CD4-positive, alpha-beta T cell (primary cell): ENCODE results near the gene AHNAK2. TPM values are rescaled to one million over a fixed set of nuclear protein-coding genes. Genes with fewer than 3 reads are reported as not detected.
A peak's percentile ranks its signal among the peaks of the same experiment; 100 is the strongest.

Source experiments
- ATAC-seq: fragments of 200-7000 bp; cut with Tn5 transposase; one replicate; pipeline ENCODE4 v1.10.0; 2022; ENCODE audit warnings: mild to moderate bottlenecking; ENCODE audit not compliant: poor library complexity
- CTCF ChIA-PET: fragments of 350-600 bp; sonication (Branson Sonifier 250); formaldehyde crosslinking; loops from one replicate; lab custom pipeline; 2021; ENCODE audit warnings: antibody characterized with exemption, inconsistent platforms; lab: Charles Lee
- POLR2A ChIA-PET: fragments of 350-600 bp; sonication (Branson Sonifier 250); formaldehyde crosslinking; loops from one replicate; lab custom pipeline; 2021; ENCODE audit warnings: antibody characterized with exemption, inconsistent platforms; lab: Charles Lee
- DNase-seq, 14 experiments: peaks; one replicate each; pipeline ENCODE4 v3.0.0-alpha.2; 2013 to 2020; ENCODE audit warnings: mixed read lengths in 2 of 14
- H3K27ac ChIP-seq, 2 donors: one replicate each; pipeline versions ENCODE4 v1.5.1 to v1.7.0; 2013; ENCODE audit warnings: low read length in 2 of 2, low read depth in 1 of 2, mild to moderate bottlenecking in 1 of 2
- H3K27me3 ChIP-seq, 2 experiments: 1 replicate in 1 of 2; 2 replicates in 1 of 2; pipeline versions ENCODE4 v1.6.1 to v1.7.0; 2013; ENCODE audit warnings: low read length in 2 of 2, control low read depth in 1 of 2, mild to moderate bottlenecking in 1 of 2, moderate library complexity in 1 of 2; ENCODE audit not compliant: insufficient read depth in 2 of 2, control insufficient read depth in 1 of 2
- H3K36me3 ChIP-seq: one replicate; pipeline ENCODE4 v1.6.1; 2013; ENCODE audit warnings: low read length, control low read depth; ENCODE audit not compliant: insufficient read depth
- H3K4me1 ChIP-seq: one replicate; pipeline ENCODE4 v1.6.1; 2013; ENCODE audit warnings: low read length, control low read depth; ENCODE audit not compliant: insufficient read depth
- H3K4me3 ChIP-seq: one replicate; pipeline ENCODE4 v1.5.1; 2013; ENCODE audit warnings: mild to moderate bottlenecking, low read length, moderate library complexity
- H3K9me3 ChIP-seq, 2 experiments: 1 replicate in 1 of 2; 2 replicates in 1 of 2; pipeline versions ENCODE4 v1.6.1 to v1.7.0; 2013; ENCODE audit warnings: low read length in 2 of 2, mild to moderate bottlenecking in 2 of 2, control low read depth in 1 of 2, moderate library complexity in 1 of 2; ENCODE audit not compliant: control insufficient read depth in 1 of 2, insufficient read depth in 1 of 2
- H3K27ac Mint-ChIP-seq: one replicate; pipeline ENCODE4 v1.8.0; 2020; ENCODE audit warnings: mixed read lengths
- H3K27me3 Mint-ChIP-seq: one replicate; pipeline ENCODE4 v1.8.0; 2021; ENCODE audit warnings: mixed read lengths
- H3K36me3 Mint-ChIP-seq: one replicate; pipeline ENCODE4 v1.8.0; 2021; ENCODE audit warnings: low read depth, mixed read lengths
- H3K4me1 Mint-ChIP-seq: one replicate; pipeline ENCODE4 v1.8.0; 2021; ENCODE audit warnings: low read depth, mixed read lengths
- H3K4me3 Mint-ChIP-seq: one replicate; pipeline ENCODE4 v1.8.0; 2020; ENCODE audit warnings: mild to moderate bottlenecking, mixed read lengths
- H3K9me3 Mint-ChIP-seq: one replicate; pipeline ENCODE4 v1.8.0; 2020; ENCODE audit warnings: mixed read lengths
- CTCF ChIP-seq: fragments of 200-600 bp; IDR thresholded peaks from one replicate; pipeline ENCODE4 v1.8.0; 2022; ENCODE audit warnings: antibody characterized with exemption, mild to moderate bottlenecking
- intact Hi-C, 2 experiments: fragments of 100-400 bp; cut with DNase I in 1 of 2; cut with micrococcal nuclease in 1 of 2; formaldehyde crosslinking; loops; one replicate each; pipeline versions ENCODE4 v1.15.1 to v1.9.0; 2023 to 2025; cut with DNase I, micrococcal nuclease
- total RNA-seq, 174 experiments: library from RNA in 2 of 174; stranded (reverse) in 2 of 174; gene quantifications; one replicate each; pipeline ENCODE4 v1.2.3 and lab custom pipeline; 2021 to 2026

The AHNAK2 gene
- total RNA-seq, 2 experiments from 2014 or later, result 0.05 TPM; not detected in 1

GRCh38 chr14:104925855-104926609 lies 52.1 kb downstream of the AHNAK2 start:
- no peaks in the 10 kb centered on the region for H3K9me3 Mint-ChIP-seq
- TF ChIP-seq CTCF, result no peak
- H3K27ac Mint-ChIP-seq, result no peak overlapping the region
- ChIA-PET POLR2A (no interaction called here), CTCF (no interaction called here)
- no peaks in the 10 kb centered on the region for H3K4me1 Mint-ChIP-seq
- peaks cover 6% of the 10 kb centered on the region for H3K27me3 Mint-ChIP-seq
- ATAC-seq (no peak), DNase-seq (peak in 1 of 14 experiments; percentile 13)
- H3K36me3 ChIP-seq, result no peaks in the 10 kb centered on the region
- no peak overlapping the region for H3K27ac ChIP-seq
- H3K36me3 Mint-ChIP-seq, result no peaks in the 10 kb centered on the region
- H3K4me3 Mint-ChIP-seq, result no peak overlapping the region
- peaks cover 0 to 7% of the 10 kb centered on the region in 2 experiments for H3K27me3 ChIP-seq
- intact Hi-C loops, result no loop called here
- H3K4me3 ChIP-seq, result peak overlapping the region; percentile 10
- H3K9me3 ChIP-seq, result peaks cover 0 to 18% of the 10 kb centered on the region in 2 experiments
- peaks cover 6% of the 10 kb centered on the region for H3K4me1 ChIP-seq

GRCh38 chr14:104925214-104925854 lies 52.8 kb downstream of the AHNAK2 start:
- intact Hi-C loops, result no loop called here
- H3K9me3 ChIP-seq, result peaks cover 0 to 18% of the 10 kb centered on the region in 2 experiments
- H3K4me3 ChIP-seq, result peak overlapping the region; percentile 19
- ATAC-seq, result no peak
- H3K36me3 ChIP-seq, result no peaks in the 10 kb centered on the region
- H3K4me1 ChIP-seq, result peaks cover 6% of the 10 kb centered on the region
- ChIA-PET CTCF (no interaction called here), POLR2A (no interaction called here)
- H3K9me3 Mint-ChIP-seq, result no peaks in the 10 kb centered on the region
- no peak for TF ChIP-seq CTCF
- H3K36me3 Mint-ChIP-seq, result no peaks in the 10 kb centered on the region
- no peak overlapping the region for H3K27ac Mint-ChIP-seq
- peak in 1 of 14 experiments; percentile 7 for DNase-seq
- H3K27me3 Mint-ChIP-seq, result peaks cover 7% of the 10 kb centered on the region
- H3K4me1 Mint-ChIP-seq, result no peaks in the 10 kb centered on the region
- no peak overlapping the region for H3K27ac ChIP-seq
- no peak overlapping the region for H3K4me3 Mint-ChIP-seq
- peaks cover 0 to 7% of the 10 kb centered on the region in 2 experiments for H3K27me3 ChIP-seq

GRCh38 chr14:104924421-104925213 lies 53.6 kb downstream of the AHNAK2 start, which contains the start of gene PLD4:
TSS of gene PLD4 (plus strand) at chr14:104924879. CDS start at chr14:104927141, 2,262 bp downstream.
- H3K4me1 Mint-ChIP-seq, result no peaks in the 10 kb centered on the region
- no peaks in the 10 kb centered on the region for H3K9me3 Mint-ChIP-seq
- Histone ChIP-seq H3K9me3 (peaks cover 0 to 18% of the 10 kb centered on the region in 2 experiments), H3K27ac (no peak within 1 kb of the TSS), H3K27me3 (peaks cover 0 to 7% of the 10 kb centered on the region in 2 experiments), H3K4me1 (peaks cover 6% of the 10 kb centered on the region), H3K4me3 (peak within 1 kb of the TSS; percentile 19), H3K36me3 (no peaks in the 10 kb centered on the region)
- CTCF ChIA-PET, result no interaction called here
- peaks cover 7% of the 10 kb centered on the region for H3K27me3 Mint-ChIP-seq
- DNase-seq (peak in 2 of 14 experiments; percentile 7 to 19), ATAC-seq (no peak)
- no peak within 1 kb of the TSS for H3K27ac Mint-ChIP-seq
- no peak for TF ChIP-seq CTCF
- H3K4me3 Mint-ChIP-seq, result no peak within 1 kb of the TSS
- no peaks in the 10 kb centered on the region for H3K36me3 Mint-ChIP-seq
- intact Hi-C loops, result no loop called here
- POLR2A ChIA-PET, result no interaction called here
